Activated CD4-positive, alpha-beta T cell treated with anti-CD3 and anti-CD28 coated beads for 24 hours (primary cell): ENCODE results near the gene DLAT.
"Not testable (repeated sequence)": the region's sequence is repeated elsewhere in the genome, so short reads cannot be mapped to it uniquely, and the experiment has no call there.

Experiments
- DNase-seq, 2 donors: peaks; one replicate each; pipeline ENCODE4 v3.0.0-alpha.2; 2020; ENCODE audit warnings: low read depth in 2 of 2

Gene DLAT

DNA sequence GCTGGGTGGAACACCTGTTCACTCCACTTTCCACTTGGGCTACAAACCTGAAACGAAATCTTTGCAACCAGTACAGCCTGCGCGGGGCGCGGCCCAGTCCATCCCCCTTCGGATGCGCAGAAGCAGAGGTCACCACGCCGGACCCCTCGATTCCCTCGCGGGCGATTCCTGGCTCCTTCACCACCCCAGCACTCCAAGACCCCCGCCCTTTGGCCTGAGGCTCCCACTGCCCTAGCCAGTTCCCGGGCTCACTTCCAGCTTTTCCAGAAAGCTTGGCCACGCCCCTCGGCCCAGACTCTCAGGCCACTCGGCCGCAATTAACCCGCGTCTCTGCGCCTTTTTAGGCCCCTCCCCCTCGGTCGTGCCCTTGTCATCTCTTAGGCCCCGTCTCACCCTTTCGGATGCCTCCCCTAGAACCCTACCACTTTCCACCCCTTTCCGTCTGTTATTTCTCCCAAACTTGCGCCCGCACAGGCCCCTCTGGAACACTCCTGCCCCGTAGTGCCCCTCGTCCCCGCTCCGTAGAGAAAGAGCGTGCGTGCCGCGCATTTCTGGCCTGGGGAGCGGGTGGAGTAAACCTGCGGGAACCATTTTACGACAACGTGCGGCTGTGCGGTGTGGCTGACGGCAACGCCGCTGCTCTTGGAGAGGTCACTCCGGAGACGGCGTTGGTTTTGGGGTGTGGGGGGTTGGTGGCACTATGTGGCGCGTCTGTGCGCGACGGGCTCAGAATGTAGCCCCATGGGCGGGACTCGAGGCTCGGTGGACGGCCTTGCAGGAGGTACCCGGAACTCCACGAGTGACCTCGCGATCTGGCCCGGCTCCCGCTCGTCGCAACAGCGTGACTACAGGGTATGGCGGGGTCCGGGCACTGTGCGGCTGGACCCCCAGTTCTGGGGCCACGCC, at the start of gene DLAT:
DLAT (plus strand) TSS at position 636 of the 906 bp plus-strand sequence; CDS start at position 701, 65 bp downstream.
- peak; percentile 70 to 80 for DNase-seq

DNA sequence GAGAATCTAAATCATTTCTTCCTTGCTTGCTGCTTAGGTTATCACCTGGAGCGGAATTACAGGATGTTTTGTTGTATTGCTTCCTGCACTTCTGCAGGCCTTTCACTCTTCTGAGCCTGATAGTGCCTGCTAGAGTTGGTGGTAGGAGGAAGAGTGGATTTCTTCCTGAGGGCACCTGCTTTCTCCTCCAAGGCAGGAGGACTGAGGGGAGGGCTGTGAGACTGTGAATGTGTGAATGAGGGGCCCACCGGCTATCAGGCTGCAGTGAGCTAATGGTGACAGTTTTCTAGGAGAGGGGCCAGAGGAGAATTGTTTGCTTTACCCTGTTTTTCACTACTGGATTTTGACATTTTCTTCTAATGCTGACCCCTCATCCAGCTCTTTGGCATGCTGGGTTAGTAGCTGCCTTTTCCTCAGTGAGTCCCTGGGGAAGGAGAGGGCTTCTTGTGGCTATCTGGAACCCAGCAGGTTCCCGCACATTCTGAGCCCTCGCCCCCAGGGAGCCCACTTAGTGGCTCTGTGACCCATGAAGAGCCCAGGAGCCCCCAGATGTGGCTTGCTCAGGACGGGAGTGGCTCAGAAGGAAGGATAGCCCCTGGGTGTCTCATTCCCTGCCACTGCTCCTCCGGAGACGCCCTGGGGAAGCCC, 49.0 kb upstream of the DLAT start:
- DNase-seq = no peak

DNA sequence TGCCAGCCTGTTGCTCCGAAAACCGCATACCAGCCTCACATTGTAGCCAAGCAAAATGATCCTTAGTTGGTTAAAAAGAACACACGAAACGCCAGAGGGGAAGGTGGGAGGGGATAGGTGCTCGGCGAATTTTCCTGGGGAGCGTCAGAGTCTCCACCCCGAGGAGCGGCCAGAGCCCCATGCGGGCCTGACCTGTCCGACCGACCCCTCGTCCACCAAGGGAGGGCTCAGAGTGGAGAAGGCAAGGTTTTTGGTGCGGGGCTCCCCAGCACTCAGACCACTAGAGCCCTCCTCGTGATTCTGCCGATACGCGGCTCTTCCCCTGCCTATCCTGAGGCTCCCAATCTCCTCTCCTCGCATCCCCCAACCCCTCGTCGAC, 48.5 kb upstream of the DLAT start:
- DNase-seq = no peak

GRCh38 chr11:111977146-111978027, 47.8 kb upstream of the DLAT start:
- peak in 1 of 2 donors; percentile 5 for DNase-seq

DNA sequence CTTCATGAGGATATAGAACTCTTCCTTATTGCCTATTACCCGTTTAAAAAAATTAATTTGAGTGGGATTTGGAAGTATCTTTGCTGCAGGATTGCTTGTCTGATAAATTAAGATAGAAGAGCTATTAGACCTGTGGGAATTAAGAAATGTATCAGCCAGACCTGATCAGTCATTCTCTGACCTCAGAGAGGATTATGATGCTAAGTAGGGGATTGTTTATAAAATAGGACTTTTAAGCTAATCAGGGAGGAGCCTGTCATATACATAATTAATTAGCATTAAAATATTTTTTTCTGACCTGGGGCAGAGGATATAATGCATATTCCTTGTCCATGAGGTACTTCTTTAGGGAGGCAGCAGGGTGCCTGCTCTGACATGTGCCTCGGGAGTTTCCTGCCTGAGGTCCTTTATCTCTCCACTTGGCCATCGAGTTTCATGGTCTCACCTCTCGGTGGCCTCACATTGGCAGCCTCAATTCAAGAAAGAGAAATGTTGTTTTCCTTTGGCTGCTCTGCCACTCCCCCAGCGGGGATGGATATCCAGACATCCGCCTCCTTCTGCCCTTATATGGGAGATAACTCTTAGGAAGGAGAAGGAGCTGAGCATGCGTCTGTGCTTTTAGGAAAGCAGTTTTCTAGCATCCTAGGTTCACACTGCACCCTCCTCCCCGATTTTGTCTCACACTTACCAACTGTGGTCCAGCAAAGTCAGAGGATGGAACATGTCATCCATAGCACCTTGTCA, 47.0 kb upstream of the DLAT start:
- no peak for DNase-seq

GRCh38 chr11:111980062-111980461, 45.1 kb upstream of the DLAT start:
- no peak for DNase-seq

GRCh38 chr11:111981270-111981669, 43.9 kb upstream of the DLAT start:
- DNase-seq = no peak

GRCh38 chr11:111982019-111982464, 43.2 kb upstream of the DLAT start:
- DNase-seq = peak; percentile 21 to 43

DNA sequence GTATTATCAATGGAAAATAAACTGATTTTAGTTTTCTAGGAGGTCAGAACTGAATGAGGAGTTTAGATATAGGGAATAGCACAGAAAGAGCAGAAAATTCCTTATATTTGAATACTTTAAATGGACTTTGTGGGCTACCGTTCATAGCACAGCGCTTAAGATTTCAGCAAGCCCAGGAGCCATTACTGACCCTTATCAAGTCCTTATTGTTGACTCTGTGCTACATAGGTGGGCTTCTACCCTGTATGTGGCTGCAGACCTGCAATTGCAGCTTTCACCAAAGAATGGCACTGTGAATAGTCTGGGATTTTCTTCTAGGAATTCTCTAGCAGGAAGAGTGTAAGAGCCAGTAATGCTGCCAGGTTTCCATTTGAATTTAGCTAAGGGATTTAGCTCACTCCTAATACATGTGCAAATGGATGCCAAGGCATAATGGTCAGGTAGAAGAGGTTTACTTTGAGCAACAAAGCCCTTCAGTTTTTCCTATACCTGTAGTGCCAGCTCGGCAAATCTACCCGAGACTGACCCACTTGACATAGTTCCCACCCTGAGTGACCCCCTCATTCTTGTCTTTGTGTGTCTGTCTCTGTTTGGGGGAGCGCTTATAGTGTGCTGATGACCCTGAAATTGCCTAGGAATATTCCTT, 42.5 kb upstream of the DLAT start:
- no peak for DNase-seq

DNA sequence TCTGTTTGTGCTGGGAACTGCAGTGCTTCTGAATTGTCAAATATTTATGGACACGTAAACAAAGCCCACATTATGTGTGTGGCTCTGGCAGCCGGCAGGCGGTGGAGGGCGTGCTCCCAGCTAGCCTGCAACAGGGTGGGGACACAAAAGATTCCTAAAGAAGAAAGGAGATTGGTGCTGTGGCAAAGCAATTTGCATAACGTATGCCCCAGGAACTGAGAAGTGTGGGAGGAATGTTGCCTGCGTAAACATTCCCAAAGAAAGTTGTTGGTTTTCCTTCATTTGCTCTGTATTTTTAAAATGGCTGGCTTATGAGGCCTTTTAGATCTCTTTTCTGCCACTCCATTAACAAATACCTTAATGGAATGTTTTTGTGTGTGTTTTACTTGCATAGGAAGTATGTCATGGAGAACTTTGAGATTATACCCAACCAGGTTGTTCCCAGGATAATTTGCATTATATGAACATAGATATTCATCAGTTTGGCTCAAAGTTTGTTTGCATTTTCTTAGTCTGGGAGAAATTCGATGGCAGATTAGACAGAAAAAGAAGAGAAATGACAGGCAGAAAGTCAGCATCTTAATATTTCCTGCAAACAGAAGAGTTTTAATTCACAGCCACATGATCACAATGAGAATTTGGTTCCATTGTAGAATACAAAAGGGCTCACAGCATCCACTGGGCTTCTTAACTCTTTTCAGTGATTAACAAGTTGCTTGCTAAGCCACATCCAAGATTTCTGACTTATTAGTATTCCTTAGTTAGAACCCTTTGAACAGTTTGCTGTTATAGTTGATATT, 41.8 kb upstream of the DLAT start:
- no peak for DNase-seq

GRCh38 chr11:111986589-111986988, 38.6 kb upstream of the DLAT start:
- no peak for DNase-seq

DNA sequence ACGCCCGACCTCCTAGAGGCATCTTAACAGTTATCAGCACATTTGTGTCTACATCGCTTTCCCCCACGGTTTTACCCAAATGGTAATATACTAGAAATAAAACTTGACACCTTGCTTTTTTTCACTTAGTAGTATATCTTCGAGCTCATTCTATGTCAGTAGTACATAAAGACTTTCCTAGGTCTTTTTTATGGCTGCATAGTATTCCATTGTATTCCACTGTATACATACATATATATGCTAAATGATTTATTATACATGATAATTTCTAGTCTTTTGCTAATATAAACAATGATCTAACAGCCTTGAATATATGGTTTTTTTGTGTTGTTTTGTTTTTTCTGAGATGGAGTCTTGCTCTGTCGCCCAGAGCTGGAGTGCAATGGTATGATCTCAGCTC, 34.8 kb upstream of the DLAT start:
- DNase-seq = no peak

GRCh38 chr11:111992206-111992855, 32.9 kb upstream of the DLAT start:
- no peak for DNase-seq

DNA sequence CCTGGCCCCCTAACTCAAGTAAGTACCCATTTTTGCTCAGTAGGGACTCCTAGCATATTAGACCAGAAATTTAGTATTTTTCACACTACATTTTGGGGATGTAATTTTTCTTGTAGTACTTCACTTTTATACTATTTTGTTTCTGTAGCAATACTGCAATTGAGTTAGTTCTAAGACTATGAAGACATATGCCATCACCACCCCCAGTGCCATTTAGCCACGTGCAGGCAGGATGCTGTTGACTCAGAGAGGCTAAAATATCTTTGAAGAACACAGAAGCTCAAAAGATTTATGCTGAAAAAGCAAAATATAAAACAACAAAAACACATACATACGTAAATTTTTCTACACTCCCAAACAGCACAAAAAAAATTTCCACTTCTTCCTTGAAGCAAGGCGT, 29.1 kb upstream of the DLAT start:
- DNase-seq = no peak

DNA sequence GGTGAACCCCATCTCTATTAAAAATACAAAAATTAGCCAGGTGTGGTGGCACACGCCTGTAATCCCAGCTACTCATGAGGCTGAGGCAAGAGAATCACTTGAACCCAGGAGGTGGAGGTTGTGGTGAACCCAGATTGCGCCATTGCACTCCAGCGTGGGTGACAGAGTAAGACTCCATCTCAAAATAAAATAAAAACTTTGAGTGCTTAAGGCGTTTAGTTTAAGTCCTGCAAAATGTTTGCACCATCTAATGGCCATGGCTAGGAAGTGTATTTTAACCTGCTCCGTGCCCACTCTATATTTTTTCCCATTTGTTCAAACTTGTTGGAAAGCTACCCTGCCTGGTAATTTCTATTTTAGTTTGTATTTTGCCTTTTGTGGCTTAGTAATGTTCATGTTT, 28.5 kb upstream of the DLAT start:
- not testable (repeated sequence) for DNase-seq

DNA sequence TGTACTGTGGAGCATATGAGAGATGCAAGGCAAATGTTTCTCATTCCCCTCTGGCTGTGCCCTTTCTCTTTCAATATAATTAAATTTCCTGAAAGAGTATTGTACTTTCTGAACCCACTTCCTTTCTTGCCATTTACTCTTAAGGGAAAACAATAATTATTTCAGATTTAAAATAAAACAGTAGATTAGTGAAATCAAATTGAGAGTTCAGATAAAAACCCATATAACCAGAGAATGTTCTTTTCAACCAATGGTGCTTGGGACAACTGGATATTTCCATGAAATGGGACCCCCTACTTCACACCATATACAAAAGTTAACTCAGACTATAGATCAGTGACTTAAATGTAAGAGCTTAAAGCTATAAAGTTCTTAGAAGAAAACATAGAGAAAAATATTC, 26.1 kb upstream of the DLAT start:
- DNase-seq = no peak

GRCh38 chr11:112000703-112001102, 24.5 kb upstream of the DLAT start:
- DNase-seq = no peak

- no peak for DNase-seq
Measured at GRCh38 chr11:112002491-112003216, 22.6 kb upstream of the DLAT start.

DNA sequence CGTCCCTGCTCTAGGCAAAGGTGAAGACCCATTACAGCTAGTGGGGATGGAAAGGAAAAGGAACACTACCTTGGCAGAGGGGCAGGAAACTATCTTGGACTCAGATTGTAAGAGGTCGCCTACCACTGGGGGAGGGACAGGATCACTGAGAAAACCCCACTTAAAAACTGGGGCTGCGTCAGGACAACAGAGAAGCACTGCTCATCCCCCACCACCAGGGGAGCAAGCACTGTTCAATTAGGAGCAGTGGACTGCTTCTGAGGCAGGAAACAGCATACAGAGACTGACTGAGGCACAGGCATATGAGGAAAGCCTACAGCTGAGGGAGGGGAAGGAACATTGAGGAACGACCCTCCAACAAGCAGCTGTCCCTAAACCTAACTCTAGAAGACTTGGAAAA, 20.8 kb upstream of the DLAT start:
- DNase-seq = no peak
